GM18867 (cell line): Measurements from ENCODE around the gene TNFRSF6B.
"Not testable (repeated sequence)": the region's sequence is repeated elsewhere in the genome, so short reads cannot be mapped to it uniquely, and the experiment has no call there.

Source experiments
- ATAC-seq: cut with Tn5 transposase; IDR thresholded peaks from one replicate; pipeline ENCODE4 v1.9.1; 2021; ENCODE audit warnings: mild to moderate bottlenecking, moderate library complexity; ENCODE audit not compliant: unreplicated experiment

Gene TNFRSF6B

DNA sequence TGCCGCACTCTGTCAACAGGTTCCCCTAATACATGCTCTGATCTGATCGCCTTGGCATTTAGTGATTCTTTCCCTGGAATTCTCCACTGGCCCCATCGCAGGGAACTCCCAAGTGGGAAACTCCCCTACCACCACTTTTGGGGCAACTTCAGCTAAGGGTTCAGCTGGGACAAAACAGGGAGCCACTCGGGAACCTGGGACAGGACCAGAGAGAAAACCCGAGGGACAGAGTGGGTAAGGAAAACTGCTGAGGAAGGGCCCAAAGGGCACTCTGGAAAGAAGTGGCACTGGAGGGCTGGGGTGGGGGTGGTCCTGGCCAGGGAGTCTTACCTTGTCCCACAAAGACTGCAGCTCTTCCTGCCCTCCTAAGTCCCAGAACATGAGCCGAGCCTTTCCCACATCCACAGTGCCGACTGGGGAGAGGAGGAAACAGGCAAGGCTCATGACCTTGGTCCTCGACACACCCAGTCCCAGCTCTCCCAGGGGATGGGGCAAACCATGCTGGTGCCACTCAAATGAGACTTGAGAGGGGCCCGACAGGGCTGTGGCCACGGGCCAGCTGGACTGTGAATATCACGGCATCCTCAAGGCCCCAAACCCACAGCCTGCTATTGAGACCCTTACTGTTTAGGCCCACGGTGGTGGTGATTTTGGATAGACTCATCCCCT, 9.7 kb downstream of the TNFRSF6B start:
- no peak for ATAC-seq

DNA sequence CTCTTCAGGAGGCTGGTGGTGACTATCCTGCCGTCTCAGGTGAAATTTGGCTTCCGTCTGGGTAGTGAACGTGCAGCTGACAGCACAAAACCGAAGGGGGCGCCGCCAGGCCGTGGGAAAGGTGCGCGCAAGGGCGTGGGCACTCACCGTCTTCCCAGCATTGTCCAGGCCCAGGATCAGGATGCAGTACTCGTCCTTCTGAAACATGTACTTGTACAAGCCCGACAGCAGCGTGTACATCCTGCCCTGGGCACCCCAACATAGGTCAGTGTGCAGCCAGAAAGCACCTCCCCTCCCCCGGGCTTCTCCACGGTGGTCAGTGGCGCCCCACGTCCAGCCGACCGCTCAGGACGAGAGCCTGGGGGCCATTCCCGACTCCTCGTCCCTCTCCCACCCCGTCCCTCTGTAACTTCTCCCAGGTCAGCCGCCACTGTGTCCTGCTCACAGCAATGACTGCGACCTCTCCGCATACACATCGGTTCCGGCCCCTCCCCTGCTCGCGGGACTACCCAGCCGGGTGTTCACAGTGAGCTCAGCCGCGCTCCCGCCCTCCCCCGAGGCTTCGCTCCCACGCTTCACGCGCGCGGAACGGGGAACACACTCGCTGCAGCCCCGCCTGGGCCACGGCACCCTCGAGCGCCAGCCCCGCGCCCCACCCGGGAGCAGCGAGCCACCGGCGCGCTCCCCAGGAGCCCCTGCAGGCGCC, 10.6 kb downstream of the TNFRSF6B start:
- ATAC-seq: peak; percentile 13

DNA sequence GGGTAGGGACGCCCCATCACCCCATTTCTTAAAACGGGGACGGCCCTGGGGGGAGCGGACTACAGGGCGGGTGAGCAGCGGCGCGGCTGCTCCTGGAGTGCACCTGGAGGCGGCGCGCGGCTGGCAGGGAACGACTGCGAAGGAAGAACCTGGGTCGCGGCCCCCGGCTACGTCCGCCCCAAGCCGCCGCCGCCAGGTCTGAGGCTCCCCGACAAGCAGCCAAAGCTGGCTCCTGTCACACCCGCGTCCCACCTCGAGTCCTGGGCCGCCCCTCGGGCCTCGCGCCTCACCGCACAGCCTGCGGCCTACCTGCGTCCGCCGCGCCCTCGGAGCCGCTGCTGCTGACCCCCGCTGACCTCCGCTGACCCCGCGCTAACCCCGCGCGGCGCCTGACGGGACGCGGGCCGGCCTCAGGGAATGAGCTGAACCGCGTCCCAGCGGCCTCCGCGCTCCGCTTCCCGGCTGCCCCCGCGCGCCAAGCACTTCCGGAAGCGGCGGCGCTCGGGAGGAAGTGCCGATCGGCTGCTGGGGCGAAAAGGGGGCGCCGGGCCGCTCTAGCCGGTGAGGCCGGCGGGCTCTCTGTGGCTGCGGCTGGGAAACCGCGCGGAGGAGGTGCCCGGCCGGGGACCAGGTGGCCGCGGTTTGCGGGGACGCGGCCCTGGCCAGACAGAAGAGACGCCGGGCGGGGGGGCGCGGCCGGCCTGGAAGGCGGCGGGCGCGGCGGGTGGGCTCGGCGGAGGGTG, 11.3 kb downstream of the TNFRSF6B start, which contains the start of the genes ARFRP1 and ZGPAT:
Gene ARFRP1, minus strand, starts transcription at position 419 of the 743 bp plus-strand sequence. CDS start 885 bp downstream, outside the sequence.
Gene ZGPAT, plus strand, starts transcription at position 482 of the 743 bp plus-strand sequence. CDS start 542 bp downstream, outside the sequence.
- peak; percentile 64 for ATAC-seq

DNA sequence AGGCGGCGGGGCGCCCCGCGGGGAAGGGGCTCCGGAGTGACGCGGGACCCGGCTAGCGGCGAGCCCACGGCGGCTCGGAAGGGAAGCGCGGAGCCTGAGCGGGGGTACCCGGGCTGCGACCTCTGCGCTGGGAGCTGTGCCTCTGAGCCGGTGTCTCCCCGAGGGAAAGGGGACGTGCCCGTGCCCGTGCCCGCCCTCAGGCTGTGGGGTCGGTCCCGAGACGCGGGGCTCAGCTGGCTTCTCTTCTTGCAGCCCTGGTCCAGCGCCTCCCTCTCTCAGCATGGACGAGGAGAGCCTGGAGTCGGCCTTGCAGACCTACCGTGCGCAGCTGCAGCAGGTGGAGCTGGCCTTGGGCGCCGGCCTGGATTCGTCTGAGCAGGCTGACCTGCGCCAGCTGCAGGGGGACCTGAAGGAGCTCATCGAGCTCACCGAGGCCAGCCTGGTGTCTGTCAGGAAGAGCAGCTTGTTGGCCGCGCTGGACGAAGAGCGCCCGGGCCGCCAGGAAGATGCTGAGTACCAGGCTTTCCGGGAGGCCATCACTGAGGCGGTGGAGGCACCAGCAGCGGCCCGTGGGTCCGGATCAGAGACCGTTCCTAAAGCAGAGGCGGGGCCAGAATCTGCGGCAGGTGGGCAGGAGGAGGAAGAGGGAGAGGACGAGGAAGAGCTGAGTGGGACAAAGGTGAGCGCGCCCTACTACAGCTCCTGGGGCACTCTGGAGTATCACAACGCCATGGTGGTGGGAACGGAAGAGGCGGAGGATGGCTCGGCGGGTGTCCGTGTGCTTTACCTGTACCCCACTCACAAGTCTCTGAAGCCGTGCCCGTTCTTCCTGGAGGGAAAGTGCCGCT, 12.1 kb downstream of the TNFRSF6B start:
- peak; percentile 13 for ATAC-seq

DNA sequence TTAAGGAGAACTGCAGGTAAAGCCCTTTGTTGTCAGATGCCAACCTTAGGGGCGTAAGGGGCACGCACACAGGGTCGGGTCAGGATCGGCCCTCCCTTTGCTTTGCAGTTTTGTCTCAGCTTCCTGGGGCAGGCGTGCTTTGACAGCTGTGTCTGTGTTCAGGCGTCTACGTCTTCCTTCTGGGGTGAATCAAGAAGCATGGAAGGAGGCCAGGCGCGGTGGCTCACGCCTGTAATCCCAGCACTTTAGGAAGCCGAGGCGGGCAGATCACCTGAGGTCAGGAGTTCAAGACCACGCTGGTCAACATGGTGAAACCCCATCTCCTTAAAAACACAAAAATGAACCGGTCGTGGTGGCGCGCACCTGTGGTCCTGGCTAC, 12.7 kb downstream of the TNFRSF6B start:
- ATAC-seq: no peak

DNA sequence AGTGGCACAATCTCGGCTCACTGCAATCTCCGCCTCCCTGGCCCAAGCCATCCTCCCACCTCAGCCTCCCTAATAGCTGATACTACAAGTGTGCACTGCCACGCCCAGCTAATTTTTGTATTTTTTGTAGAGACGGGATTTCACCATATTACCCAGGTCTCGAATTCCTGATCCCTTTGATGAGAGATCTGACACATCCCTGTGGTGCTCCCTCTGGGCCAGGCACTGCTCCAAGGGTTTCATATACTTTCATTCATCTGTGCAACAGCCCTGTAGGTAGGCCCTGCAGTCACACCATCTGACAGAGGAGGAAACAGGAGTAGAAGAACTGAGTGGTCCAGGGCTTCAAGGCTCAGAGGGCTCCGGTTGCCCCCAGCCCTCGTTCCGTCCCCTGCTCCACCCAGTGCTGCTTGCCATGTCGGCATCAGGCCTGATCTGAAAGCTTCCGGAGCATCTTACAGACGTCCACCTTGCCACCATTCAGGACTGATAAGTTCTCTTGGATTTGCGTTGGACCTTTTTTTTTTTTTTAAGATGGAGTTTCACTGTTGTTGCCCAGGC, 14.7 kb downstream of the TNFRSF6B start:
- no peak for ATAC-seq

DNA sequence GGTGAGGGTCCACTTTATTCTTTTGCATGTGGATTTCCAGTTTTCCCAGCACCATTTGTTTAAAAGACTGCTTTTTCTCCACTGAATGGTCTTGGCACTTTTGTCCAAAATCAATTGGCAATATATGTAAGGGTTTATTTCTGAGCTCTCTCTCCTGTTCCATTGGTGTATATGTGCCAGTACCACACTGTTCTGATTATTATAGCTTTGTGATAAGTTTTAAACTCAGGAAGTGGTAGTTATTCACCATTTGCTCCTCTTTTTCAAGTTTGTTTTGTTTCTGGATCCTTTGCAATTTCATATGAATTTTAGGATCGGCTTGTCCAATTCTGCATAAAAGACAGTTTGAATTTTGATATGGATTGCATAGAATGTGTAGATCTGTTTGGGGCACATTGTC, 15.7 kb downstream of the TNFRSF6B start:
- no peak for ATAC-seq

DNA sequence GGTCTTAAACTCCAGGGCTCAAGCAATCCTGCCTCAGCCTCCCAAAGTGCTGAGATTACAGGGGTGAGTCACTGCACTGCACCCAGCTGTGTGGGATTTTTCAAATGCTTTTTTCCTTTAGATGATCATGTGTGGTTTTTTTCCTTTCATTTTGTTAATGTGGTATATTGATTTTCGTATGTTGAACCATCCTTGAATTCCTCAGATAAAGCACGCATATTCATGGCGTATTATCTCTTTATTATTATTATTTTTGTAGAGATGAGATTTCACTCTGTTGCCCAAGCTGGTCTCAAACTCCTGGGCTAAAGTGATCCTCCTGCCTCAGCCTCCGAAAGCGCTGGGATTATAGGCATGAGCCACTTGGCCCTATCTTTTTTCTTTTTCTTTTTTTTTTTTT, 18.4 kb downstream of the TNFRSF6B start:
- ATAC-seq: no peak

DNA sequence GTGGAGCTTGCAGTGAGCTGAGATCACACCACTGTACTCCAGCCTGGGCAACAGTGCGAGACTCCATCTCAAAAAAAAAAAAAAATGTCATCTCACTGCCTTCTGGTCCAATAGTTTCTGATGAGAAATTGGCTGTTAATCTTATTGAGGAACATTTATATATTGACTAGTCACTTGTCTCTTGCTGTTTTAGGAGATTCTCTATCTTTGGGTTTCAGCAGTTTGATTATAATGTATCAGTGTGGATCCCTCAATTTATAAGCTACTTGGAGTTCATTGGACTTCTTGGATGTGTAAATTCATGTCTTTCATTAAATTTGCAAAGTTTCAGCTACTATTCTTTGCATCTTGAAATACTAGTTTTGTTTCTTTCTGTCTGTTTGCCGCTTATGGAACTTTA, 22.5 kb downstream of the TNFRSF6B start:
- no peak for ATAC-seq

DNA sequence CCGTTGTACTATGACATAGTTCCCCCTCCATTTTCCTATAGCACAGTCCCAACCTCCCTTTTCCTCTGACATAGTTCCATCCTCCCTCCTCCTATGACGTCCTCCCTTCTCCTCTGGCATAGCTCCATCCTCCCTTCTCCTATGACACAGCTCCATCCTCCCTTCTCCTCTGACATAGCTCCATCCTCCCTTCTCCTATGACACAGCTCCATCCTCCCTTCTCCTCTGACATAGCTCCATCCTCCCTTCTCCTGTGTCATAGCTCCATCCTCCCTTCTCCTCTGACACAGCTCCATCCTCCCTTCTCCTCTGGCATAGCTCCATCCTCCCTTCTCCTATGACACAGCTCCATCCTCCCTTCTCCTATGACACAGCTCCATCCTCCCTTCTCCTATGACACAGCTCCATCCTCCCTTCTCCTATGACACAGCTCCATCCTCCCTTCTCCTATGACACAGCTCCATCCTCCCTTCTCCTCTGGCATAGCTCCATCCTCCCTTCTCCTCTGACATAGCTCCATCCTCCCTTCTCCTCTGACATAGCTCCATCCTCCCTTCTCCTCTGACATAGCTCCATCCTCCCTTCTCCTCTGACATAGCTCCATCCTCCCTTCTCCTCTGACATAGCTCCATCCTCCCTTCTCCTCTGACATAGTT, 26.6 kb downstream of the TNFRSF6B start:
- ATAC-seq: not testable (repeated sequence)

DNA sequence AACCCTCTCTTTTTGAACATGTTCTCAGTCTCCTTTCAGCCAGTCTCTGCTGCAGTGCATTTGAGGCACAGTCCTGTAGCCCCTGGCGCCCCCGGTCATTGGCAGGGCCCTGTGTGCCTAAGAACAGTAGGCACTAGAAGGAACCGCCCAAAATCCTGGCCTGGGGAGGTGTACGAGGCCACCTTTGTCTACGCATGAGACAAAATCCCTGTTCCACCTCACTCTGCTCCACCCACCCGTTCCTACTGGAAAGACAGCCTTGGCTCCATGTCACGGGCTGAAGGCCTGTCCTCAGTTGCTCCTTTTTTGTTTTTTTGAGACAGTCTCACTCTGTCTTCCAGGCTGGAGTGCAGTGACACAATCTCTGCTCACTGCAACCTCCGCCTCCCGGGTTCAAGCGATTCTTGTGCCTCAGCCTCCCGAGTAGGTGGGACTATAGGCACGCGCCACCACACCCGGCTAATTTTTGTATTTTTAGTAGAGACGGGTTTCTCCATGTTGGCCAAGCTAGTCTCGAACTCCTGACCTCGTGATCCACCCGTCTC, 33.8 kb downstream of the TNFRSF6B start:
- ATAC-seq: not testable (repeated sequence)

DNA sequence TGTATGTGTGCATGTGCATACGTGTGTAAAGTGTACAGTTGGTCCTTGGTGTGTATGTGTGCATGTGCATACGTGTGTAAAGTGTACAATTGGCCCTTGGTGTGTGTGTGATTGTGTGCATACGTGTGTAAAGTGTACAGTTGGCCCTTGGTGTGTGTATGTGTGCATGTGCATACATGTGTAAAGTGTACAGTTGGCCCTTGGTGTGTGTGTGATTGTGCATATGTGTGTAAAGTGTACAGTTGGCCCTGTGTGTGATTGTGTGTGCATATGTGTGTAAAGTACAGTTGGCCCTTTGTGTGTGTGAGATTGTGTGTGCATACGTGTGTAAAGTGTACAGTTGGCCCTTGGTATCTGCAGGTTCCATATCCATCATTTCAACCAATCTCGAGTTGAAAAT, 35.0 kb downstream of the TNFRSF6B start:
- ATAC-seq: no peak

DNA sequence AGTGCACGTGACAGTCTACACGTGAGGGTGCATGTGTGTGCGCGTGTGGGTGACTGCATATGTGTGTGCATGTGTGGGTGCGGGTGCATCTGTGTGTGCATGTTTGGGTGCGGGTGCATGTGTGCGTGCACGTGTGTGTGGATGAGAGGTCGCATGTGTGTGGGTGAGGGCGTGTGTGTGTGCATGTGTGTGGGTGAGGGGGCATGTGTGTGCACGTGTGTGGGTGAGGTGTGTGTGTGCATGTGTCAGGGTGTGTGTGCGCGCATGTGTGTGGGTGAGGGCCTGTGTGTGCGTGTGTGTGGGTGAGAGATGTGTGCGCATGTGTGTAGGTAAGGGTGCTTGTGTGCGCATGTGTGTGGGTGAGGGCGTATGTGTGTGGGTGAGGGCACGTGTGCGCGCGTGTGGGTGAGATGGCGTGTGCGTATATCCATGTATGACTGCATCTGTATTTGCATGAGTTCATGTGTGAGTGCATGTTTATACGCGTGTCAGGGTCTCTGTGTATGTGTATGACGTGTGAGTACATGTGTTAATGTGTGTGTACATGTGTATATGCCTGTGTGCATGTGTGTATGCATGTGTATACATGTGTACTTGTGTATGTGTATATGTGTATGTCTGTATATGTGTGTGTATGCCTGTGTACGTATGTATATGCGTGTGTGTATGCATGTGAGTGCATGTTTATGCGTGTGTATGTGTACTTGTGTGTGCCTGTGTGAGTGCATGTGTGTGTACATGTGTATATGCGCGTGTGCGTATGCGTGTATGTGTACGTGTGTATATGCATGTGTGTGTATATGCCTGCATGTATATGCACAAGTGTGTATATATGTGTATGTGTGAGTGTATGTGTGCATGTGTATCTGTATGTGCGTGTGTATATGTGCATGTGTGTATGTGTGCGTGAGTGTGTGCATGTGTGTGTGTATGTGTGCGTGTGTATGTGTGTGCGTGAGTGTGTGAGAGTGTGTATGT, 36.0 kb downstream of the TNFRSF6B start:
- ATAC-seq: no peak

DNA sequence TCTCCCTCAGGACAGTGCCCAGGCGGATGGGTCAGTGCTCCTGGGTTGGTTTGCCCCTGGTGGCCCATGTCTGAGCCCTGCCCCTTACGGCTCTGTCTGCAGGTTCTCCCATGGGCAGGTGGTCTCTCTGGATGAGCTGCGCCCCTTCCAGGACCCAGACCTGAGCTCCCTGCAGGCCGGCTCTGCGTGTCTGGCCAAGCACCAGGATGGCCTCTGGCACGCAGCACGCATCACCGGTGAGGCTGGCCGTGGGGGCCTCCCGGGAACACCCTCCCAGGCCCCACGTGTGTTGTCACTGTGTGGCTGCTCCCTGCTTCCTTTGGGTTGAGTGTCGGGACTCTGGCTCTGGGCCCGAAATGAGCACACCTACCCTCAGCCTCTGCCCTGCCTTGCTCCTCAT, 36.7 kb downstream of the TNFRSF6B start:
- ATAC-seq: no peak

DNA sequence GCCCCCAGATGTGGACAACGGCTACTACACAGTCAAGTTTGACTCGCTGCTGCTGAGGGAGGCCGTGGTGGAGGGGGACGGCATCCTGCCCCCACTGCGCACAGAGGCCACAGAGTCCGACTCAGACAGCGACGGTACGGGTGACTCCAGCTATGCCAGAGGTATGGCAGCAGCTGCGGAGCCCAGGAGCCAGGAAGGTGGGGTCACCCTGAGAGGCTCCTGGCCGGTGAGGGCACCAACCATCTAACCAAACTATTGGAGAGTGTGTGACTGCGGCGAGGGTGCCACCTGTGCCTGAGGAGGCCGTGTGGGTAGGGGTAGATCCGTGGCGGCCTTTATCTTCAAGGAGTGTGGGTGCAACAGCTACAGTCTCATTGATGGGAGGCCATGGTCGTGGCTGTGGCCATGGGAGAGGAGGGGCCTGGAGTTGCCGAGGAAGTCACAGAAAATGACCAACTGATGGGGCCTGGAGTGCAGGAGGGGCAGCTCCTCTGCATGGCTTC, 37.2 kb downstream of the TNFRSF6B start:
- ATAC-seq: no peak

DNA sequence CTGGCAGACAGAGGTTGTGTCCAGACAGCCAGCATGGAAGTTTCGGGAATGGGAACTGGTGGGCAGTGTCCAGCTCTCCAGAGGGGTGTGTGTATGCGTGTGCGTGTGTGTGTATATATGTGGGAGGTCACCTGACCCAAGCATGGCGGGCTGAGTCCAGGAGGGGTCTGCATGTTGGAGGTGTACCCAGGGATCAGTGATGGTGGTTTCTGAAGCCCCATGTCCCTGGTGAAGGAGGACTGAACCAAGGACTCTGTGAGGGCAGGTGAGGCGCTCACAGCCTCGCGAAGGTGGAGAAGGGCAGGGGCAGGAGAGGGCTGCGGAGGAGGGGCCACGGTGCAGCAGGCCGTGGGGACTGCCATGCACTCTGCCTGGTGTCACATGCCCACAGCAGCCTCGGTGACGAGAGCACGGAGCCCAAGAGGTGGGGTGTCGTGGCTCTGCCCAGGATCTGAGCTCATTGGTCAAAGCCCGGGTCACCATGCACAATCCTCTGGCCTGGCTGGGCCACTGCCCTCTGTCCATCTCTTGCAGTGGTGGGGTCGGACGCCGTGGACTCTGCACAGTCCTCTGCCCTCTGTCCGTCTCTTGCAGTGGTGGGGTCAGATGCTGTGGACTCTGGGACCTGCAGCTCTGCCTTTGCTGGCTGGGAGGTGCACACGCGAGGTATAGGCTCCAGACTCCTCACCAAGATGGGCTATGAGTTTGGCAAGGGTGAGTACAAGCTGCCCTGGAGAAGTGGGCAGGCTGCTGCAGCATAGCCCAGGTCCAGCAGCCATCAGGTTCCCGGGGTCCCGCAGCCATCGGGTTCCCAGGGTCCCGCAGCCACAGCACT, 37.9 kb downstream of the TNFRSF6B start:
- ATAC-seq: no peak
